ENCODE results near the gene PEDS1. TPM values are rescaled to one million over a fixed set of nuclear protein-coding genes. Genes with fewer than 3 reads are reported as not detected.

Gene PEDS1
- total RNA-seq, 1 experiment from 2014 or later, result 37.7 TPM

DNA sequence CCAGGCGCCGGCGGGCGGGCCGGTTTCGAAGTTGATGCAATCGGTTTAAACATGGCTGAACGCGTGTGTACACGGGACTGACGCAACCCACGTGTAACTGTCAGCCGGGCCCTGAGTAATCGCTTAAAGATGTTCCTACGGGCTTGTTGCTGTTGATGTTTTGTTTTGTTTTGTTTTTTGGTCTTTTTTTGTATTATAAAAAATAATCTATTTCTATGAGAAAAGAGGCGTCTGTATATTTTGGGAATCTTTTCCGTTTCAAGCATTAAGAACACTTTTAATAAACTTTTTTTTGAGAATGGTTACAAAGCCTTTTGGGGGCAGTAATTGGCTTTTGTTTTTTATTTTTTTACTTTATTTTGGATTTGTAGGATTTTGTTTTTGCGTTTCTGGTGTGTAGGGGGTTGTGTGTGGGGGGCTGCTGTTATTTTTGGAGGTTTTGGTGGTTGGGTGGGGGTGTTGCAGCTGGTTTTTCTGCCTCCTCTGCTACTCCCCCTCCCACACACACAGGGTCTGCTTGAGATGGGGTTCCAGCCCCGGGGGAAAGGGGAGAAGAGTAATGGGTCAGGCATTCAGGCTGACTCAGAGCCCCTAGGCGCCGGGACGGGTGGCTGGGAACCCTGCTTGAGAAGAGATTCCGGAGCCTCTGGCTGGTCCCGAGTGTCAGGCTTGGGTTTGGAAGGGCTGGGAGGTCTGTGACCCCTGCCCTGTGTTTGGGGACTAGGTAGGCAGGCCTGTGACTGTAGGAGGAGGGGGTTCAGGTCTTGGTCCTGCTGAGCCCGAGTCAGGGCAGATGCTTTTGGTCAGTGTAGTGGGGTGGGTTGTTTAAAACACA is 39.1 kb upstream of the PEDS1 start:
- ChIA-PET POLR2A (ENCODE audit: unreplicated experiment) (interaction anchor here (0.5 kb wide), 1 partner anchor 83 kb away, joined by 11 read pairs; no protein-coding TSS in a partner anchor), CTCF (no interaction called here)
- peak overlapping the region; percentile 99 for H3K27ac ChIP-seq
- H3K27me3 ChIP-seq (ENCODE audit: insufficient read depth, low read depth), result no peaks in the 10 kb centered on the region
- intact Hi-C loops (cut with micrococcal nuclease; ENCODE audit: unreplicated experiment), result loop anchor here (2.0 kb wide), 3 partner anchors 52 to 184 kb away; no protein-coding TSS in a partner anchor
- peaks cover 84% of the 10 kb centered on the region for H3F3A ChIP-seq (ENCODE audit: insufficient read depth, low read depth)
- peaks cover 20% of the 10 kb centered on the region for H4K20me1 ChIP-seq (ENCODE audit: insufficient read depth)
- no peaks in the 10 kb centered on the region for H3K9me2 ChIP-seq (ENCODE audit: insufficient read depth)
- H3K36me3 ChIP-seq (ENCODE audit: low read depth), result peaks cover 29% of the 10 kb centered on the region
- H3K9me3 ChIP-seq (ENCODE audit: insufficient read depth, low read depth), result no peaks in the 10 kb centered on the region
- peak; percentile 78 to 81 for DNase-seq
- no peak for TF ChIP-seq EZH2 (IDR thresholded peaks at IDR 0.05; ENCODE audit: low read depth)
- TF ChIP-seq, protein P1, sequence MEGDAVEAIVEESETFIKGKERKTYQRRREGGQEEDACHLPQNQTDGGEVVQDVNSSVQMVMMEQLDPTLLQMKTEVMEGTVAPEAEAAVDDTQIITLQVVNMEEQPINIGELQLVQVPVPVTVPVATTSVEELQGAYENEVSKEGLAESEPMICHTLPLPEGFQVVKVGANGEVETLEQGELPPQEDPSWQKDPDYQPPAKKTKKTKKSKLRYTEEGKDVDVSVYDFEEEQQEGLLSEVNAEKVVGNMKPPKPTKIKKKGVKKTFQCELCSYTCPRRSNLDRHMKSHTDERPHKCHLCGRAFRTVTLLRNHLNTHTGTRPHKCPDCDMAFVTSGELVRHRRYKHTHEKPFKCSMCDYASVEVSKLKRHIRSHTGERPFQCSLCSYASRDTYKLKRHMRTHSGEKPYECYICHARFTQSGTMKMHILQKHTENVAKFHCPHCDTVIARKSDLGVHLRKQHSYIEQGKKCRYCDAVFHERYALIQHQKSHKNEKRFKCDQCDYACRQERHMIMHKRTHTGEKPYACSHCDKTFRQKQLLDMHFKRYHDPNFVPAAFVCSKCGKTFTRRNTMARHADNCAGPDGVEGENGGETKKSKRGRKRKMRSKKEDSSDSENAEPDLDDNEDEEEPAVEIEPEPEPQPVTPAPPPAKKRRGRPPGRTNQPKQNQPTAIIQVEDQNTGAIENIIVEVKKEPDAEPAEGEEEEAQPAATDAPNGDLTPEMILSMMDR (conservative IDR thresholded peaks at IDR 0.05), result peak; percentile 27; the same call in 1 of the 2 replicates
- peaks cover 50% of the 10 kb centered on the region for H3K79me2 ChIP-seq (ENCODE audit: low read depth)
- peak overlapping the region; percentile 98 for H3K4me2 ChIP-seq
- no TSS peak for BruUV-seq (replicated peaks)
- H3K4me1 ChIP-seq (replicated peaks; ENCODE audit: insufficient read depth), result peaks cover 59% of the 10 kb centered on the region
- H3K4me3 ChIP-seq, result peak overlapping the region; percentile 88
- H2AFZ ChIP-seq, result no peak overlapping the region

DNA sequence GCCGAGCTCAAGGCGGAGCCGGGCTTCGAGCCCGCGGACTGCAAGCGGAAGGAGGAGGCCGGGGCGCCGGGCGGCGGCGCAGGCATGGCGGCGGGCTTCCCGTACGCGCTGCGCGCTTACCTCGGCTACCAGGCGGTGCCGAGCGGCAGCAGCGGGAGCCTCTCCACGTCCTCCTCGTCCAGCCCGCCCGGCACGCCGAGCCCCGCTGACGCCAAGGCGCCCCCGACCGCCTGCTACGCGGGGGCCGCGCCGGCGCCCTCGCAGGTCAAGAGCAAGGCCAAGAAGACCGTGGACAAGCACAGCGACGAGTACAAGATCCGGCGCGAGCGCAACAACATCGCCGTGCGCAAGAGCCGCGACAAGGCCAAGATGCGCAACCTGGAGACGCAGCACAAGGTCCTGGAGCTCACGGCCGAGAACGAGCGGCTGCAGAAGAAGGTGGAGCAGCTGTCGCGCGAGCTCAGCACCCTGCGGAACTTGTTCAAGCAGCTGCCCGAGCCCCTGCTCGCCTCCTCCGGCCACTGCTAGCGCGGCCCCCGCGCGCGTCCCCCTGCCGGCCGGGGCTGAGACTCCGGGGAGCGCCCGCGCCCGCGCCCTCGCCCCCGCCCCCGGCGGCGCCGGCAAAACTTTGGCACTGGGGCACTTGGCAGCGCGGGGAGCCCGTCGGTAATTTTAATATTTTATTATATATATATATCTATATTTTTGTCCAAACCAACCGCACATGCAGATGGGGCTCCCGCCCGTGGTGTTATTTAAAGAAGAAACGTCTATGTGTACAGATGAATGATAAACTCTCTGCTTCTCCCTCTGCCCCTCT is 38.2 kb upstream of the PEDS1 start:
- Histone ChIP-seq H3K9me2 (ENCODE audit: insufficient read depth) (no peaks in the 10 kb centered on the region), H3F3A (ENCODE audit: insufficient read depth, low read depth) (peaks cover 84% of the 10 kb centered on the region), H3K79me2 (ENCODE audit: low read depth) (peaks cover 50% of the 10 kb centered on the region), H3K27me3 (ENCODE audit: insufficient read depth, low read depth) (no peaks in the 10 kb centered on the region), H3K27ac (peak overlapping the region; percentile 99), H3K9me3 (ENCODE audit: insufficient read depth, low read depth) (no peaks in the 10 kb centered on the region), H3K4me2 (peak overlapping the region; percentile 98), H4K20me1 (ENCODE audit: insufficient read depth) (peaks cover 20% of the 10 kb centered on the region), H3K36me3 (ENCODE audit: low read depth) (peaks cover 29% of the 10 kb centered on the region), H2AFZ (no peak overlapping the region), H3K4me3 (peak overlapping the region; percentile 88), H3K4me1 (replicated peaks; ENCODE audit: insufficient read depth) (peaks cover 62% of the 10 kb centered on the region)
- BruUV-seq (replicated peaks), result TSS peak; percentile 32
- ChIA-PET CTCF (interaction anchor here (0.7 kb wide), 2 partner anchors 19 to 53 kb away, joined by 17 to 23 read pairs; no protein-coding TSS in a partner anchor), POLR2A (ENCODE audit: unreplicated experiment) (interaction anchor here (0.5 to 0.6 kb wide), 2 partner anchors 54 to 84 kb away, joined by 4 to 11 read pairs; no protein-coding TSS in a partner anchor)
- DNase-seq, result peak; percentile 50
- intact Hi-C loops (cut with micrococcal nuclease; ENCODE audit: unreplicated experiment), result loop anchor here (2.0 kb wide), 4 partner anchors 53 to 223 kb away; no protein-coding TSS in a partner anchor
- TF ChIP-seq EZH2 (IDR thresholded peaks at IDR 0.05; ENCODE audit: low read depth), result no peak
- TF ChIP-seq, protein P1 (conservative IDR thresholded peaks at IDR 0.05), result no peak

DNA sequence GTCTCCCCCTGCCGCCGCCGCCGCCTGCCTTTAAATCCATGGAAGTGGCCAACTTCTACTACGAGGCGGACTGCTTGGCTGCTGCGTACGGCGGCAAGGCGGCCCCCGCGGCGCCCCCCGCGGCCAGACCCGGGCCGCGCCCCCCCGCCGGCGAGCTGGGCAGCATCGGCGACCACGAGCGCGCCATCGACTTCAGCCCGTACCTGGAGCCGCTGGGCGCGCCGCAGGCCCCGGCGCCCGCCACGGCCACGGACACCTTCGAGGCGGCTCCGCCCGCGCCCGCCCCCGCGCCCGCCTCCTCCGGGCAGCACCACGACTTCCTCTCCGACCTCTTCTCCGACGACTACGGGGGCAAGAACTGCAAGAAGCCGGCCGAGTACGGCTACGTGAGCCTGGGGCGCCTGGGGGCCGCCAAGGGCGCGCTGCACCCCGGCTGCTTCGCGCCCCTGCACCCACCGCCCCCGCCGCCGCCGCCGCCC is 37.6 kb upstream of the PEDS1 start:
- H4K20me1 ChIP-seq (ENCODE audit: insufficient read depth), result peaks cover 20% of the 10 kb centered on the region
- H3K9me2 ChIP-seq (ENCODE audit: insufficient read depth), result no peaks in the 10 kb centered on the region
- H3K4me1 ChIP-seq (replicated peaks; ENCODE audit: insufficient read depth), result peaks cover 55% of the 10 kb centered on the region
- DNase-seq, result peak in 1 of 2 experiments; percentile 72
- peaks cover 48% of the 10 kb centered on the region for H3K79me2 ChIP-seq (ENCODE audit: low read depth)
- no peak overlapping the region for H2AFZ ChIP-seq
- intact Hi-C loops (cut with micrococcal nuclease; ENCODE audit: unreplicated experiment), result loop anchor here (2.0 kb wide), 1 partner anchor 224 kb away; no protein-coding TSS in a partner anchor
- CTCF ChIA-PET, result interaction anchor here (0.7 kb wide), 2 partner anchors 19 to 54 kb away, joined by 17 to 23 read pairs; no protein-coding TSS in a partner anchor
- no peaks in the 10 kb centered on the region for H3K27me3 ChIP-seq (ENCODE audit: insufficient read depth, low read depth)
- no TSS peak for BruUV-seq (replicated peaks)
- peak overlapping the region; percentile 88 for H3K4me3 ChIP-seq
- POLR2A ChIA-PET (ENCODE audit: unreplicated experiment), result interaction anchor here (0.6 kb wide), 4 partner anchors 54 to 370 kb away, joined by 3 to 7 read pairs (median 4); no protein-coding TSS in a partner anchor
- H3K27ac ChIP-seq, result peak overlapping the region; percentile 99
- no peaks in the 10 kb centered on the region for H3K9me3 ChIP-seq (ENCODE audit: insufficient read depth, low read depth)
- peaks cover 29% of the 10 kb centered on the region for H3K36me3 ChIP-seq (ENCODE audit: low read depth)
- peak overlapping the region; percentile 80; the same call in 1 of the 2 replicates for H3K4me2 ChIP-seq
- H3F3A ChIP-seq (ENCODE audit: insufficient read depth, low read depth), result peaks cover 79% of the 10 kb centered on the region
- TF ChIP-seq, protein P1 (conservative IDR thresholded peaks at IDR 0.05), result no peak
- TF ChIP-seq EZH2 (IDR thresholded peaks at IDR 0.05; ENCODE audit: low read depth), result no peak

Measured in PC-9 (cell line).